ENCODE results near the gene SLC50A1. TPM values are rescaled to one million over a fixed set of nuclear protein-coding genes. Genes with fewer than 3 reads are reported as not detected.
A peak's percentile ranks its signal among the peaks of the same experiment; 100 is the strongest.
"Not testable (repeated sequence)": the region's sequence is repeated elsewhere in the genome, so short reads cannot be mapped to it uniquely, and the experiment has no call there.

Gene SLC50A1
- total RNA-seq, 4 donors from 2014 or later, result 33.3 to 59.4 (median 43.7) TPM

- peak in 1 of 2 donors; percentile 90 for DNase-seq (ENCODE audit: low spot score in 2 of 2)
- TF ChIP-seq POLR2A (IDR thresholded peaks at IDR 0.05), result no peak
- TF ChIP-seq CTCF (IDR thresholded peaks at IDR 0.05), result no peak
- 31 to 43% methylated on average over 27 of the region's 27 CpGs for WGBS, 2 donors
- intact Hi-C loops (cut with DNase I; ENCODE audit: low total_unique reads), result no loop called here
- no peak overlapping the region for H3K4me3 ChIP-seq (ENCODE audit: low read depth, poor library complexity, severe bottlenecking)
Observed at GRCh38 chr1:155166471-155167165, 31.0 kb downstream of the SLC50A1 start.

- 6 to 8% methylated on average over 25 to 26 of the region's 28 CpGs for WGBS, 2 donors
- H3K4me3 ChIP-seq (ENCODE audit: low read depth, poor library complexity, severe bottlenecking), result no peak overlapping the region
- intact Hi-C loops (cut with DNase I; ENCODE audit: low total_unique reads), result loop anchor here (2.0 kb wide), 1 partner anchor 77 kb away; no protein-coding TSS in a partner anchor
- TF ChIP-seq CTCF (IDR thresholded peaks at IDR 0.05) (peak in 1 of 3 donors; percentile 17), POLR2A (IDR thresholded peaks at IDR 0.05) (no peak)
- peak; percentile 80 to 97 for DNase-seq (ENCODE audit: low spot score in 2 of 2)
Observed at GRCh38 chr1:155167166-155168104, 31.8 kb downstream of the SLC50A1 start.

GRCh38 chr1:155168105-155168445, 32.4 kb downstream of the SLC50A1 start:
- 40 to 42% methylated on average over 4 of the region's 4 CpGs for WGBS, 2 donors
- DNase-seq (ENCODE audit: low spot score in 2 of 2); H3K4me3 ChIP-seq (ENCODE audit: low read depth, poor library complexity, severe bottlenecking): not testable (repeated sequence)
- intact Hi-C loops (cut with DNase I; ENCODE audit: low total_unique reads), result loop anchor here (2.0 kb wide), 1 partner anchor 77 kb away; no protein-coding TSS in a partner anchor

GRCh38 chr1:155168456-155169210, 33.0 kb downstream of the SLC50A1 start:
- WGBS, 2 donors, result 78 to 83% methylated on average over 10 of the region's 10 CpGs
- no peak overlapping the region for H3K4me3 ChIP-seq (ENCODE audit: low read depth, poor library complexity, severe bottlenecking)
- DNase-seq (ENCODE audit: low spot score in 2 of 2), result peak in 1 of 2 donors; percentile 54
- TF ChIP-seq POLR2A (IDR thresholded peaks at IDR 0.05) (no peak), CTCF (IDR thresholded peaks at IDR 0.05) (no peak)
- intact Hi-C loops (cut with DNase I; ENCODE audit: low total_unique reads), result loop anchor here (2.0 kb wide), 1 partner anchor 78 kb away; no protein-coding TSS in a partner anchor

- TF ChIP-seq POLR2A (IDR thresholded peaks at IDR 0.05), result no peak
- no peak for TF ChIP-seq CTCF (IDR thresholded peaks at IDR 0.05)
- DNase-seq (ENCODE audit: low spot score in 2 of 2), result peak in 1 of 2 donors; percentile 64
- no peak overlapping the region for H3K4me3 ChIP-seq (ENCODE audit: low read depth, poor library complexity, severe bottlenecking)
- intact Hi-C loops (cut with DNase I; ENCODE audit: low total_unique reads), result loop anchor here (2.0 kb wide), 1 partner anchor 79 kb away; no protein-coding TSS in a partner anchor
- 60 to 65% methylated on average over 5 of the region's 5 CpGs for WGBS, 2 donors
Observed at GRCh38 chr1:155169541-155169940, 33.9 kb downstream of the SLC50A1 start.
